Astrocyte (in vitro differentiated cells and primary cell): ENCODE results near the gene TENT5C.

Experiments
- CTCF ChIP-seq: IDR thresholded peaks from 2 replicates; pipeline ENCODE4 v1.5.1; 2011; ENCODE audit warnings: low read depth, mild to moderate bottlenecking, inconsistent platforms, low read length, moderate library complexity; ENCODE audit not compliant: insufficient read depth
- EZH2 ChIP-seq: IDR thresholded peaks from 2 replicates; pipeline ENCODE4 v1.6.1; 2012; ENCODE audit warnings: mild to moderate bottlenecking, low read length, inconsistent platforms; ENCODE audit not compliant: insufficient read depth

- TF ChIP-seq CTCF (no peak), EZH2 (no peak)
Measured at GRCh38 chr1:117627546-117628130, 21.8 kb downstream of the TENT5C start.
